HG02623 (cell line): Measurements from ENCODE around the gene FAM53C.
"Not testable (repeated sequence)": the region's sequence is repeated elsewhere in the genome, so short reads cannot be mapped to it uniquely, and the experiment has no call there.

Source experiments
- ATAC-seq: cut with Tn5 transposase; IDR thresholded peaks from one replicate; pipeline ENCODE4 v1.9.1; 2021; ENCODE audit warnings: moderate library complexity; ENCODE audit not compliant: unreplicated experiment

The FAM53C gene

GRCh38 chr5:138337685-138338410, at the start of gene FAM53C:
Gene FAM53C, plus strand, starts transcription at chr5:138338266. Its CDS starts 3,070 bp downstream, at chr5:138341336.
- peak; percentile 82 for ATAC-seq

- ATAC-seq: no peak
These were observed 48.8 kb upstream of the FAM53C start for GRCh38 chr5:138289296-138289695.

GRCh38 chr5:138303372-138303771, 34.7 kb upstream of the FAM53C start:
- no peak for ATAC-seq

GRCh38 chr5:138305797-138306196, 32.3 kb upstream of the FAM53C start:
- no peak for ATAC-seq

- ATAC-seq: no peak
These were observed 22.3 kb upstream of the FAM53C start for GRCh38 chr5:138315751-138316278.

GRCh38 chr5:138316355-138316754, 21.7 kb upstream of the FAM53C start:
- ATAC-seq: no peak

GRCh38 chr5:138318211-138318610, 19.9 kb upstream of the FAM53C start:
- not testable (repeated sequence) for ATAC-seq

- no peak for ATAC-seq
These were observed 7.1 kb upstream of the FAM53C start for GRCh38 chr5:138330813-138331448.

- ATAC-seq: peak; percentile 99
These were observed 6.4 kb upstream of the FAM53C start, which contains the start of gene CDC25C for GRCh38 chr5:138331449-138332368. Gene CDC25C, minus strand, starts transcription at chr5:138331804. Its CDS starts 624 bp downstream, at chr5:138331180.

GRCh38 chr5:138334867-138335447, 3.1 kb upstream of the FAM53C start:
- ATAC-seq: no peak

GRCh38 chr5:138336952-138337684, 948 bp upstream of the FAM53C start:
- ATAC-seq: peak; percentile 6

- ATAC-seq: no peak
These were observed 485 bp downstream of the FAM53C start for GRCh38 chr5:138338411-138339090.

- no peak for ATAC-seq
These were observed 1.0 kb downstream of the FAM53C start for GRCh38 chr5:138339091-138339456.

- ATAC-seq: no peak
These were observed 1.4 kb downstream of the FAM53C start for GRCh38 chr5:138339464-138339863.

GRCh38 chr5:138340008-138340407, 1.9 kb downstream of the FAM53C start:
- ATAC-seq: no peak

- no peak for ATAC-seq
These were observed 7.0 kb downstream of the FAM53C start for GRCh38 chr5:138344887-138345622.

- ATAC-seq: no peak
These were observed 8.8 kb downstream of the FAM53C start for GRCh38 chr5:138346889-138347288.

GRCh38 chr5:138349852-138350562, 11.9 kb downstream of the FAM53C start:
- ATAC-seq: no peak
